ENCODE data around the gene HELZ. TPM values are rescaled to one million over a fixed set of nuclear protein-coding genes. Genes with fewer than 3 reads are reported as not detected.

HELZ gene
- total RNA-seq, 2 donors from 2014 or later, result 51.4 to 74.7 TPM

DNA sequence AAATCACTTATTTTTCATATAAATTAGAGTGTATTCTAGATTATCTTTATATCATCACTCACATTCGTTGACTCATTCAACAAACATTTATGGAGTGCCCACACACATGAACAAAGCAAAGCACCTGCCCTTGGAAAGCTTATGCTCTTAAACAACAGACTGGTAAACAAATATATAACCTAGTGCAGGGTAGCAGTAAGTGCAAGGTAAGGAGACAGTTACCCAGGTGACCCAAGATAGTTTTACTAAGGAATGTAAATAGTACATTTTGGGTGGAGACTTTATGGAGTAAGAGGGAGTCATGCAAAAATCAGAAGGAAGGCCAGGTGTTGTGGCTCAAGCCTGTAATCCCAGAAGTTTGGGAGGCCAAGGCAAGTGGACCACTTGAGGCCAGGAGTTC is 40.4 kb upstream of the HELZ start:
- no peaks in the 10 kb centered on the region for H3K36me3 Mint-ChIP-seq (ENCODE audit: low read depth)
- H3K9ac ChIP-seq (ENCODE audit: extremely low read depth, low read length, poor library complexity, severe bottlenecking), result no peak overlapping the region
- TF ChIP-seq CTCF (conservative IDR thresholded peaks at IDR 0.05), result no peak
- H3K9me3 ChIP-seq (ENCODE audit: control insufficient read depth, low read length), result no peaks in the 10 kb centered on the region
- H3K27me3 Mint-ChIP-seq (ENCODE audit: insufficient read depth), result no peaks in the 10 kb centered on the region
- no peak overlapping the region for H3K27ac ChIP-seq (ENCODE audit: low read depth, low read length)
- H3K4me1 Mint-ChIP-seq, result peaks cover 17% of the 10 kb centered on the region
- H3K4me3 Mint-ChIP-seq, result no peak overlapping the region
- no peak overlapping the region for H3K4me3 ChIP-seq (ENCODE audit: low read length)
- H3K27me3 ChIP-seq (ENCODE audit: control insufficient read depth, insufficient read depth, low read length, poor library complexity, severe bottlenecking), result no peaks in the 10 kb centered on the region
- H3K27ac Mint-ChIP-seq, result no peak overlapping the region
- 90% methylated on average over 1 of the region's 1 CpG; no CpG with 5 or more reads in 1 of the 2 experiments for WGBS, 2 experiments (ENCODE audit: insufficient coverage in 1 of 2, insufficient read length in 1 of 2)
- H3K9me3 Mint-ChIP-seq, result no peaks in the 10 kb centered on the region
- no peaks in the 10 kb centered on the region for H3K36me3 ChIP-seq (ENCODE audit: control insufficient read depth, insufficient read depth, low read length)
- no peaks in the 10 kb centered on the region for H3K4me1 ChIP-seq (ENCODE audit: control insufficient read depth, insufficient read depth, low read length)
- no peak for DNase-seq

DNA sequence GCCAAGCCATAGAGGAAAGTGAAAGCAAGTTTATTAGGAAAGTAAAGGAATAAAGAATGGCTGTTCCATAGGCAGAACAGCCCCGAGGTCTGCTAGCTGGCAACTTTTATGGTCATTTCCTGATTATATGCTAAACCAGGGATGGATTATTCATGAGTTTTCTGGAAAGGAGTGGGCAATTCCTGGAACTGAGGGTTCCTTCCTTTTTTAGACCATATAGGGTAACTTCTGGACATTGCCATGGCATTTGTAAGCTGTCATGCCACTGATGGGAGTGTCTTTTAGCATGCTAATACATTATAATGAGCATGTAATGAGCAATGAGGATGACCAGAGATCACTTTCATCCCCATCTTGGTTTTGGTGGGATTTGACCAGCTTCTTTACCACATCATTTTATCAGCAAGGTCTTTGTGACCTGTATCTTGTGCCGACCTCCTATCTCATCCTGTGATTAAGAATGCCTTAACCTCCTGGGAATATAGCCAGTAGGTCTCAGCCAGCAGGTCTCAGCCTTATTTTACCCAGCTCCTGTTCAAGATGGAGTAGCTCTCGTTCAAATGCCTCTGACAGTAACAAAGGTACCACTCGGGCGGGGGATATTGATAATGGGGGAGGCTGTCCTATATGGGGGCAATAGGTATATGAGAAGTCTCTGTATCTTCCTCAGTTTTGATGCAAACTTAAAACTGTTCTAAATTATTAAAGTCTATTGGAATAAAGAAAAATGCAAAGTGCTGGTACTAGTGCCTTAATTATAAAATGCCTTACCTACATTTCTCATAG is 38.9 kb upstream of the HELZ start:
- H3K27ac Mint-ChIP-seq, result no peak overlapping the region
- H3K4me1 ChIP-seq (ENCODE audit: control insufficient read depth, insufficient read depth, low read length), result no peaks in the 10 kb centered on the region
- no peak overlapping the region for H3K4me3 ChIP-seq (ENCODE audit: low read length)
- H3K4me1 Mint-ChIP-seq, result peaks cover 10% of the 10 kb centered on the region
- H3K27ac ChIP-seq (ENCODE audit: low read depth, low read length), result no peak overlapping the region
- H3K27me3 ChIP-seq (ENCODE audit: control insufficient read depth, insufficient read depth, low read length, poor library complexity, severe bottlenecking), result no peaks in the 10 kb centered on the region
- H3K9me3 ChIP-seq (ENCODE audit: control insufficient read depth, low read length), result no peaks in the 10 kb centered on the region
- no peaks in the 10 kb centered on the region for H3K36me3 ChIP-seq (ENCODE audit: control insufficient read depth, insufficient read depth, low read length)
- H3K36me3 Mint-ChIP-seq (ENCODE audit: low read depth), result no peaks in the 10 kb centered on the region
- H3K9ac ChIP-seq (ENCODE audit: extremely low read depth, low read length, poor library complexity, severe bottlenecking), result no peak overlapping the region
- no peaks in the 10 kb centered on the region for H3K27me3 Mint-ChIP-seq (ENCODE audit: insufficient read depth)
- no peak for DNase-seq
- TF ChIP-seq CTCF (conservative IDR thresholded peaks at IDR 0.05), result no peak
- 94 to 100% methylated on average over 4 to 5 of the region's 5 CpGs for WGBS, 2 experiments (ENCODE audit: insufficient coverage in 1 of 2, insufficient read length in 1 of 2)
- H3K9me3 Mint-ChIP-seq, result no peaks in the 10 kb centered on the region
- no peak overlapping the region for H3K4me3 Mint-ChIP-seq

DNA sequence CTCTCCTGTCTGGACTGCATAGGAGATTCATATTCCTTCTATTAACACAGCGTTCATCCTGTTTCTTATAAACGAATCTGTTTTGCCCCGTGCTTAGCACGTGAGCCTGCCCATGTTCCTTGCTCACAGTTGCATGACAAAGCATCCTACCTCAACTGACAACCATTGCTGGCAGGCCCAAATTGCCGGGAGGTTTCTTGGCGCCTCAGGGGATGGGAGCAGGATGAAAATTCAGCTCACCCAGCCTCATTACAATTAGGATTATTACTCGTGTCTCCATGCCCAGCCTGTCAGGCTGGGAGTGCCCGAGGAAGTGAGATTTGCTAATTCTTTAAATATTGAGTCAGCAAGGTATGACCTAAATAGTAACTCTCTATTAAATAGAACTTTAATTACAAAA is 36.7 kb upstream of the HELZ start:
- no peak overlapping the region for H3K4me3 ChIP-seq (ENCODE audit: low read length)
- DNase-seq, result no peak
- H3K9me3 ChIP-seq (ENCODE audit: control insufficient read depth, low read length), result no peaks in the 10 kb centered on the region
- Mint-ChIP-seq H3K27me3 (ENCODE audit: insufficient read depth) (no peaks in the 10 kb centered on the region), H3K9me3 (no peaks in the 10 kb centered on the region), H3K36me3 (ENCODE audit: low read depth) (no peaks in the 10 kb centered on the region), H3K4me1 (peaks cover 8% of the 10 kb centered on the region), H3K4me3 (no peak overlapping the region), H3K27ac (no peak overlapping the region)
- no peaks in the 10 kb centered on the region for H3K36me3 ChIP-seq (ENCODE audit: control insufficient read depth, insufficient read depth, low read length)
- H3K27me3 ChIP-seq (ENCODE audit: control insufficient read depth, insufficient read depth, low read length, poor library complexity, severe bottlenecking), result no peaks in the 10 kb centered on the region
- H3K27ac ChIP-seq (ENCODE audit: low read depth, low read length), result no peak overlapping the region
- H3K4me1 ChIP-seq (ENCODE audit: control insufficient read depth, insufficient read depth, low read length), result no peaks in the 10 kb centered on the region
- WGBS, 2 experiments (ENCODE audit: insufficient coverage in 1 of 2, insufficient read length in 1 of 2), result 74 to 84% methylated on average over 5 to 8 of the region's 8 CpGs
- H3K9ac ChIP-seq (ENCODE audit: extremely low read depth, low read length, poor library complexity, severe bottlenecking), result no peak overlapping the region
- TF ChIP-seq CTCF (conservative IDR thresholded peaks at IDR 0.05), result no peak

Measured in endodermal cell (in vitro differentiated cells).